HG02678 (cell line): ENCODE measurements around the gene SGSM2.

ENCODE experiments used
- ATAC-seq: cut with Tn5 transposase; IDR thresholded peaks from one replicate; pipeline ENCODE4 v1.9.1; 2021; ENCODE audit warnings: mild to moderate bottlenecking, moderate library complexity; ENCODE audit not compliant: unreplicated experiment

SGSM2 gene

DNA sequence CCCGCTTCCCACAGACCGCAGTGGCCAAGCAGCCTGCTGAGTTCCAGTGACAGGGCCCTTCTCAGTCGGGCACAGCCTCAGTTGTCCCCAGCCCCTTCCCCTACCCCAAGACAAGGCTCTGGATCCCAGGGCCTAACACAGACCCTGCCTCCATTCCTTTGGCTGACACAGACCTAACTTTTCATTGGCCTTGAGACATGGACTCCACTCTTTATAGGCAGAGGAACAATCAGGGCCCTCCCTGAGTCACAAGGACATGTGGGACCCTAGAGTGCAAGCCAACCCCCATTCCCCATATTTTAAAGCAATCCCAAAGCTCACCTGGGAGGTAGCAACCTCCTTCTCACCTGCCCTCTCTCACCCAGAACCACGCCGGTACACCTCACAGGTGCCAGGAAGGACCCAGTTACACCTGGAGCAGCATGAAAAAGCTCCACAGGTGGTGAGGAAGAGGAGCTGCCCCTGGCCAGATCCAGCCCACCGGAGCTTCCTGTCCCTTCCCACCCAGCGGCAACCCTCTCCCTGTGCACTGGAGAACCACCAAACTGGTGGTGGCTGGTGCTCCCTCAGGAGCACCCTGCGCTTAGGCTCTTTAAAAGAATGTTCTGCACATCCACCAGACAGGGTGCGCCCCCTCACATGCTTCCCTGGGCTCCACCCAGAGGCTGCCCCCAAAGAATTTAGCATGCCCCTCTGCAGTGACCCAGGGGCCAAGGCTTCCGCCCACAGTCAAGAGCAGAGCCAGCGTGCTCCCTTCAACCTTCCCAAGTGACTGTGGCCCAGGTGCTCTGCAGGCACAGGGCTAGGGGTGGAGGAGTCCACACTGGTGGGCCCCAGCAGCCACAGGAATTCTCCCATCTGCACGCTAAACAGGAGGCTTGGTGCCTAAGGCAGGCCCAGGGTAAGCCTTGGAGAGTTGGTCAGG, 60.2 kb downstream of the SGSM2 start:
- ATAC-seq: no peak

- ATAC-seq: no peak
Observed at GRCh38 chr17:2398182-2398581, 60.9 kb downstream of the SGSM2 start.

- ATAC-seq: no peak
Observed at GRCh38 chr17:2398655-2399571, 61.6 kb downstream of the SGSM2 start.

GRCh38 chr17:2399572-2400473, 62.5 kb downstream of the SGSM2 start:
- peak; percentile 41 for ATAC-seq

GRCh38 chr17:2400474-2400866, 63.2 kb downstream of the SGSM2 start:
- no peak for ATAC-seq

- peak; percentile 37 for ATAC-seq
Observed at GRCh38 chr17:2400877-2401425, 63.6 kb downstream of the SGSM2 start, which contains the start of gene MNT. TSS of gene MNT (minus strand) at chr17:2401060. CDS start at chr17:2400712, 348 bp downstream.

DNA sequence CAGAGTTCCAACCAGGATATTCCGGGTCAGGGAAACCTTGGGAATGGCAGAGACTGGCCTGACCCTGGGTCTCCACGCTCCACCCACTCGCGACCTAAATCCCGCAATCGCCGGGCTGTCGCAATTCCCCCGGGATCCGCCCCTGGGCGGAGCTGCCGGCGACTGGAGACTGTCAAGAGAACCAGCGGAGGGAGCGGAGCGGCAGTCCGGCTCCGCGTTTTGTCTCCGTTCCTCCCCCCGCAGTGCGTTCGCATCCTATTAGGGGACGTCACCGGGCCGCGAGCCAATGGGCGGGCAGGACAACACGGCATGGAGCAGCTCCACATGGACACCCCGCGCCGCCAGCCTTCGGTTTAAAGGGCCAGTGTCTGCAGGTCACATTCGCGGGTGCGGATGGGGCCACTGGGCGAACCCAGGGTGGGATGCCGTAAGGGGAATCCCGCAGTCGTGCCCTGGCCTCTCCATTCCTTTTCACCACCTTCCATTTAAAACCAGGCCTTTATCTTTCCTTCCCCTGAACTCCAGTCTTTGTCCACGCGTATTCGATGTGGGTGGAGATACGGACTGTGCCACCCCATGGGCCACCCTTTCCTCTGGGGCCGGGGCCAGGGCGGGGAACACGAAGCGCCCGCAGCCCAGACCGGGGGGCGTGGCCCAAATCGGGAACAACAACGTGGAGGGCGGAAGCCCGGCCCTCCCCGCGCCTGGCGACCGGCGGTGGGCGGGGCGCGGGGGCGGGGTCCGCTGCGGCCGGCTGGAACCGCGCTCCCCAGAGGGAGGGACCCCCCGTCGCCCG, 64.3 kb downstream of the SGSM2 start:
- ATAC-seq: peak; percentile 49

DNA sequence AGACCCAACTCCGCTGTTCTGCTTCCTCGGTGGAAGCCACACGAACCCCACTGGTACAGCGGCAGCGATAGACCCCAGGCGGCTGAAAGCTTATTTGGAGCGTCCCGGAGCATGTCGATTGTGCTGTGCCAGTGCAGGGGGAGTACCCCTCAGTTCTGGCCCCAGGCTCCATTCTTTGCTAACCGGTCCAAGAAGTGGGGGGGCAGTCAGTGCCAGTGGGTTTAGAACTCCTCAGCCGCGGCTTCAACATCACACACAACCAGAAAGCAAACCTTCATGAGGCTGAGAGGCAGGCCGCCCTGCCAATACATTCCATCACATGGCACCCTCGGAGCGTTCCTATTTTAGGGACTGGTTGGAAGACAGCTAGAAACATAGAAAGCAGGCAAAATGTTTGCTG, 65.2 kb downstream of the SGSM2 start:
- ATAC-seq: no peak

DNA sequence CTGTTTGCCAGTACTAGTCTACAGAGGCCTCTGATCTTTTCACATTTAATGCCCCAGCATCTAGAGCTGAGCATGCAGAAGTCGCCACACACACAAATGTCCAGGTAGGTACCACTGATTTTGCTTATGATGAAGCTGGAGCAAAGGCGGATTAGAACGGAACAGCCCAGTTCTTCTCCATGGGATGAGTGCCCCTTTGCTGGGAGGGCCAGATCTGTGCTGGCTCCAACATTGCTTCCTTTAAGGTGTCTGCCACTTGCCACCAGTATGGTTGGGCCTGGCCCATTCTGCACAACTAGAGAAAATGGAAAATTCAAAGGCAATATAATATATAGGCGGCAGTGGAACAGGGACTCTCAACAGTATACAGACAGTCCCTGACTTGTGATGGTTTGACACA, 65.7 kb downstream of the SGSM2 start:
- no peak for ATAC-seq

DNA sequence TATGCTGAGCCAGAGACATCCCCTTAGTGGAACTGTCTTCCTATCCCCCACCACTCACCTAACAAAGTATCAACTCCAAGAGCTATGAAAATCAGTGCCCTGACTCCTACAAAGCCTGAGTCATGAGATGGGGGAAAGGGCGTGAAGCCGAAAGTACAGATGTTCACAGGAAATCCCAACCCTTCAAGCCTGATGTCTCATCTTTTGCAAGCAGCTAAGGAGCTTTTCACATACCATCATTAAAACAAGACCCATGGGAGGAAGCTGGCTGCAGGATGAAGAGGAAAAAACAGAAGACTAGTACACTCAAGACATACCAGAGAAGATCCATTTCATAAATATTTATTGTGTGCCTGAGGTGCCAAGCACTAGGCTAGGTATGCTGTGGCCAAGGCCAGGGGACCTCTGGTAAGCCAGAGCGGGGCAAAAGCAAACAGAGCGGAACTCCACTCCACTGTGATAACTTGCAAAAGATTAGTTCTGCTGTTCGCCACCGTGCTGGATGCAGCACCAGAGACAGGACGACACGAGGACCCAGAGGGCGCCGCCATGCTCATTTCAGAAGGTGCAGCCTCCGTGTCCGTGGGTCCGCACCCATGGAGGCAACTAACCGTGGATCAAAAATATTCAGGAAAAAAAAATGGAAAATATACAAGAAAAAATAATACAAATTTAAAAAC, 68.1 kb downstream of the SGSM2 start:
- no peak for ATAC-seq

DNA sequence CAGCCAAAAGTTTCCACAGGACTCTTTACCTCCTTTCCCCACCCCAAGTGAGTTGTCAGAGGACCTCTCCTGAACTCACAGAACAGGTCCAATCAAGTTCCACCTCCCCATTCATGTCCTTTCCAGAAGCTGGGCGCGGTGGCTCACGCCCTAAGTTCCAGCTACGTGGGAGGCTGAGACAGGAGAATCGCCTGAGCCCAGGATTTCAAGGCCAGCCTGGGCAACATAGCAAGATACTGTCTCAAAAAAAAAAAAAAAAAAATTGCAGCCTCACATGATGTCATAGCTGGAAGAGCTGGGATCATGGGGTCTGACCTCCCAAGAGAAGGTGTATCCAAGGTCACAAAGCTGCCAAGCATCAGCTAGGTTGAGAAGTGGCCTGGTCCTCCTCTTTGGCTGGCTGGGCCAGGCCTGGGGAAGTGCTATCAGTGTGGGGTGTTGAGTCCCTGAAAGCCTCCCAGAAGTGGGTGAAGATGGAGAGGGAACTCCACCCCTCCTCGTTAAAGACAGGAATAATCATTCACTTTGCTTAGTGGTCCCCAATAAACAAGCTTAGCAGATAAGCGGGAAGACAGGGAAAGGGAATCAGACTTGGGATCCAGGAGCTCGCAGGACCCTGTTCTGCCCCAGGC, 69.1 kb downstream of the SGSM2 start:
- no peak for ATAC-seq

- no peak for ATAC-seq
Observed at GRCh38 chr17:2406903-2407790, 69.8 kb downstream of the SGSM2 start.

- ATAC-seq: no peak
Observed at GRCh38 chr17:2410951-2411350, 73.7 kb downstream of the SGSM2 start.

DNA sequence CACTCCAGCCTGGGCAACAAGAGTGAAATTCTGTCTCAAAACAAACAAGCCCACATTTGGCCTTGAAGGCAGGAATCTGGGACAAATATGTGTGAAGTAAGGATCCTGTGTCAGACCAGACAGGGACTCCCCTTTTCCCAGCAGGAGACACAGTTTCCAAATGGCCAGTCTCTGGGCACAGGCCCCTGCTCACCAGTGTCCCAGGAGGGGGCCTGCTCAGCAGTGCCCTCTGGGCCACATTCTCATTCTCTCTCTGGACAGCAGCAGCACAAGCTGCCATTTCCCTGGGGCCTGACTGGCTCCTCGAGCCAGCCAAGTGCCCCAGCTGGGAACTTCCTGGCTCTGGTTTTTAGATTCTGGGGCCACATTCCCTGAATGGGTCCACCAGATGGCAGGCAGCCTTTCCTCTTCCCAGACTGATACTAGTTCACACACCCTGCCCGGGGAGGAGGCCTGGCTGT, 75.3 kb downstream of the SGSM2 start:
- ATAC-seq: no peak

DNA sequence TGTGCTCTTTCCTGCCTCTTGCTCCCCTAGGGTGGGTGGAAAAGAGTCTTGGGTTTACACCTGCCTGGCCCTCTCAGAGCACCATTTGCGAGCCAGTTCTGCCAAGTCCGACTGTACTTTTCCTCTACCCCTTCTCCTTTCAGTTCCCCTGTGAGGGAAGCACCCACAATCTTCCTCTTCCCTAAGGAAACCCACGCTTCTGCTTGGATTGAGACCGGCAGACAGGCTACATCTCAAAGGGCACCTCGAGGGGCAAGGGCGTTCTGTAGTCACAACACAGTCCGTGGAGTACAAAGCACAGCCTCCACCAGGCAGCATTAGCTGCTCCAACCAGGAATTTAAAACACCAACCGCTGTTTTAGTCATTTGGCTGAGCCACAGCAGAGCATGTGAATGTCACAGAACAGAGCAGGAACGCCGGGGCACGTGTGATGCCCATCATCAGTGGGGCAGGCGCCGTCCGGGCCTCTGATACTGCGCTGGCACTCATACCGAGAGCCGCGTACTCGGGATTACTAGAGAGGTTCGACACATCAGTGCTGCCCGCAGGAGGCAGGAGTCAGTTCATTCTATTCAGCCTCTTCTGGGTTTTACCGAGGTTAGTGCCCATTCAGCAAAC, 77.3 kb downstream of the SGSM2 start:
- ATAC-seq: no peak

- ATAC-seq: no peak
Observed at GRCh38 chr17:2415081-2415480, 77.8 kb downstream of the SGSM2 start.
